H1 (cell line): ENCODE measurements around the gene PRTN3. TPM values are rescaled to one million over a fixed set of nuclear protein-coding genes. Genes with fewer than 3 reads are reported as not detected.

Experiments used
- CTCF ChIA-PET: fragments of 300-600 bp; sonication (Branson Sonifier 250); formaldehyde crosslinking; loops from one replicate; lab custom pipeline; 2021; ENCODE audit not compliant: partially characterized antibody; lab: Charles Lee
- POLR2A ChIA-PET: fragments of 300-600 bp; sonication (Branson Sonifier 250); formaldehyde crosslinking; loops from one replicate; lab custom pipeline; 2021; ENCODE audit warnings: inconsistent platforms; ENCODE audit not compliant: partially characterized antibody; lab: Charles Lee
- DNase-seq, 2 experiments: peaks; one replicate each; pipeline versions ENCODE4 v3.0.0 to v3.0.0-alpha.2; 2010 to 2022; ENCODE audit warnings: low spot score in 2 of 2, low read depth in 1 of 2, mixed read lengths in 1 of 2
- FAIRE-seq: peaks from 2 replicates; lab custom pipeline; 2011; peaks lifted over from hg19 to GRCh38; lab: Jason Lieb, UNC
- H2AFZ ChIP-seq: 2 replicates; pipeline ENCODE4 v1.8.1; 2012; ENCODE audit warnings: low read length, inconsistent platforms
- H2AK5ac ChIP-seq: 2 replicates; pipeline ENCODE4 v1.6.1; 2013; ENCODE audit warnings: low read depth, low read length
- H2BK120ac ChIP-seq: replicated peaks from 2 replicates; pipeline ENCODE3; 2013; ENCODE audit warnings: low read depth, low read length, inconsistent platforms
- H2BK12ac ChIP-seq: 2 replicates; pipeline ENCODE4 v1.6.1; 2013; ENCODE audit warnings: low read depth, low read length
- H2BK15ac ChIP-seq: 2 replicates; pipeline ENCODE4 v1.6.1; 2013; ENCODE audit warnings: low read length
- H2BK20ac ChIP-seq: 2 replicates; pipeline ENCODE4 v1.6.1; 2013; ENCODE audit warnings: low read length
- H2BK5ac ChIP-seq: 2 replicates; pipeline ENCODE4 v1.6.1; 2013; ENCODE audit warnings: low read depth, low read length
- H3K14ac ChIP-seq: 2 replicates; pipeline ENCODE4 v1.6.1; 2013; ENCODE audit warnings: inconsistent platforms; ENCODE audit not compliant: insufficient read length
- H3K18ac ChIP-seq: 2 replicates; pipeline ENCODE4 v1.6.1; 2013; ENCODE audit warnings: low read length; ENCODE audit errors: extremely low read depth
- H3K23ac ChIP-seq: 2 replicates; pipeline ENCODE4 v1.6.1; 2013; ENCODE audit warnings: inconsistent platforms; ENCODE audit not compliant: insufficient read length
- H3K23me2 ChIP-seq: 2 replicates; pipeline ENCODE4 v1.6.1; 2013; ENCODE audit warnings: low read depth, low read length
- H3K27ac ChIP-seq: 2 replicates; pipeline ENCODE4 v1.6.1; 2011; ENCODE audit warnings: low read depth, low read length, inconsistent platforms
- H3K27me3 ChIP-seq, 4 experiments: replicated peaks in 1 of 4; 1 replicate in 1 of 4; 2 replicates in 3 of 4; pipeline versions ENCODE4 v1.6.1 to v1.8.1; 2011 to 2013; ENCODE audit warnings: low read length in 3 of 4, mild to moderate bottlenecking in 3 of 4, inconsistent platforms in 2 of 4, mixed read lengths in 2 of 4, moderate library complexity in 1 of 4; ENCODE audit not compliant: control insufficient read depth in 3 of 4, insufficient read depth in 3 of 4; ENCODE audit errors: extremely low read depth in 1 of 4
- H3K36me3 ChIP-seq, 4 experiments: 2 replicates each; pipeline versions ENCODE4 v1.6.1 to v1.8.1; 2011 to 2013; ENCODE audit warnings: mild to moderate bottlenecking in 4 of 4, low read length in 3 of 4, moderate library complexity in 2 of 4, control low read depth in 1 of 4, inconsistent platforms in 1 of 4; ENCODE audit not compliant: insufficient read depth in 4 of 4, control insufficient read depth in 2 of 4
- H3K4ac ChIP-seq: replicated peaks from 2 replicates; pipeline ENCODE3; 2013; ENCODE audit warnings: low read length, low read depth, mixed read lengths, inconsistent platforms; ENCODE audit not compliant: insufficient read length
- H3K4me1 ChIP-seq, 4 experiments: replicated peaks in 1 of 4; 1 replicate in 1 of 4; 2 replicates in 3 of 4; pipeline versions ENCODE4 v1.6.1 to v1.8.1; 2011 to 2013; ENCODE audit warnings: low read length in 3 of 4, inconsistent platforms in 2 of 4, mixed read lengths in 1 of 4; ENCODE audit not compliant: insufficient read depth in 4 of 4, control insufficient read depth in 3 of 4
- H3K4me2 ChIP-seq, 2 experiments: 2 replicates each; pipeline versions ENCODE4 v1.6.1 to v1.8.1; 2011 to 2013; ENCODE audit warnings: low read depth in 2 of 2, low read length in 2 of 2, control low read depth in 1 of 2, inconsistent platforms in 1 of 2, mild to moderate bottlenecking in 1 of 2; ENCODE audit not compliant: insufficient read depth in 1 of 2
- H3K4me3 ChIP-seq, 4 experiments: fragments of 200-600, 300-600 bp in 1 of 4; sonication (generic), shearing (Covaris generic), sonication (Bioruptor Twin) in 1 of 4; 2 replicates each; pipeline versions ENCODE4 v1.5.1 to v1.8.1; 2011 to 2016; ENCODE audit warnings: low read length in 4 of 4, low read depth in 3 of 4, control low read depth in 2 of 4, inconsistent platforms in 2 of 4, mild to moderate bottlenecking in 2 of 4, mixed read lengths in 1 of 4, moderate library complexity in 1 of 4; ENCODE audit not compliant: insufficient read depth in 2 of 4; ENCODE audit errors: extremely low read depth in 1 of 4
- H3K56ac ChIP-seq: replicated peaks from 2 replicates; pipeline ENCODE3; 2013; ENCODE audit warnings: low read depth, mild to moderate bottlenecking, mixed read lengths, low read length, inconsistent platforms; ENCODE audit not compliant: insufficient read length
- H3K79me1 ChIP-seq: 2 replicates; pipeline ENCODE4 v1.6.1; 2013; ENCODE audit warnings: low read depth, low read length, control low read depth
- H3K79me2 ChIP-seq, 2 experiments: 2 replicates each; pipeline versions ENCODE4 v1.6.1 to v1.8.1; 2012 to 2013; ENCODE audit warnings: low read length in 2 of 2, mild to moderate bottlenecking in 2 of 2, inconsistent platforms in 1 of 2; ENCODE audit not compliant: insufficient read depth in 2 of 2, control insufficient read depth in 1 of 2
- H3K9ac ChIP-seq, 4 experiments: replicated peaks in 1 of 4; 1 replicate in 1 of 4; 2 replicates in 3 of 4; pipeline versions ENCODE4 v1.6.1 to v1.8.1; 2011 to 2013; ENCODE audit warnings: low read depth in 3 of 4, low read length in 3 of 4, control low read depth in 2 of 4, mild to moderate bottlenecking in 2 of 4, moderate library complexity in 2 of 4, inconsistent platforms in 1 of 4; ENCODE audit errors: extremely low read depth in 1 of 4
- H3K9me3 ChIP-seq, 2 experiments: 2 replicates each; pipeline versions ENCODE4 v1.6.1 to v1.8.1; 2012 to 2013; ENCODE audit warnings: mild to moderate bottlenecking in 2 of 2, moderate library complexity in 2 of 2, control low read depth in 1 of 2, inconsistent platforms in 1 of 2, low read depth in 1 of 2, low read length in 1 of 2, mixed read lengths in 1 of 2; ENCODE audit not compliant: insufficient read depth in 2 of 2
- H4K20me1 ChIP-seq, 2 experiments: replicated peaks in 1 of 2; 2 replicates each; pipeline versions ENCODE3 to v1.8.1; 2011 to 2013; ENCODE audit warnings: inconsistent platforms in 2 of 2, low read length in 2 of 2, mild to moderate bottlenecking in 1 of 2; ENCODE audit not compliant: insufficient read depth in 2 of 2, control insufficient read depth in 1 of 2
- H4K5ac ChIP-seq: 2 replicates; pipeline ENCODE4 v1.6.1; 2013; ENCODE audit warnings: low read length, low read depth, mixed read lengths, inconsistent platforms; ENCODE audit not compliant: insufficient read length
- H4K8ac ChIP-seq: 2 replicates; pipeline ENCODE4 v1.8.0; 2013; ENCODE audit warnings: mild to moderate bottlenecking, moderate library complexity, low read length, inconsistent platforms; ENCODE audit not compliant: insufficient read depth; ENCODE audit errors: extremely low read depth
- H4K91ac ChIP-seq: replicated peaks from 2 replicates; pipeline ENCODE3; 2013; ENCODE audit warnings: low read length, mixed read lengths, inconsistent platforms; ENCODE audit not compliant: insufficient read length
- CEBPB ChIP-seq: IDR thresholded peaks from 2 replicates; pipeline ENCODE4 v1.6.1; 2012; ENCODE audit warnings: low read depth, low read length
- KDM1A ChIP-seq: fragments of 200-600, 300-600 bp; sonication (generic); IDR thresholded peaks from 2 replicates; pipeline ENCODE4 v1.7.1; 2016; ENCODE audit warnings: mild to moderate bottlenecking, low read length, borderline replicate concordance
- KDM4A ChIP-seq: IDR thresholded peaks from one replicate; pipeline ENCODE4 v1.7.1; 2012; ENCODE audit warnings: low read depth, mild to moderate bottlenecking, moderate library complexity, low read length, inconsistent platforms; ENCODE audit not compliant: severe bottlenecking
- MAFK ChIP-seq: IDR thresholded peaks from 2 replicates; pipeline ENCODE4 v1.6.1; 2012; ENCODE audit warnings: low read depth, mild to moderate bottlenecking, improper control_type of control experiment, low read length
- POLR2A ChIP-seq, 2 experiments: IDR thresholded peaks; 1 replicate in 1 of 2; 2 replicates in 1 of 2; pipeline ENCODE4 v1.6.1; 2011; ENCODE audit warnings: low read depth in 2 of 2, low read length in 2 of 2, mild to moderate bottlenecking in 2 of 2; ENCODE audit errors: control extremely low read depth in 1 of 2
- POU5F1 ChIP-seq: IDR thresholded peaks from 2 replicates; pipeline ENCODE4 v1.6.1; 2011; ENCODE audit warnings: low read depth, mild to moderate bottlenecking, low read length, moderate library complexity
- RAD21 ChIP-seq, 2 experiments: IDR thresholded peaks in 1 of 2; conservative IDR thresholded peaks in 1 of 2; 2 replicates each; pipeline ENCODE4 v1.6.1; 2011; ENCODE audit warnings: low read depth in 2 of 2, low read length in 2 of 2, improper control_type of control experiment in 1 of 2, inconsistent platforms in 1 of 2, mild to moderate bottlenecking in 1 of 2, moderate library complexity in 1 of 2
- RNF2 ChIP-seq: fragments of 200-900, 300-1000 bp; sonication (generic); IDR thresholded peaks from 2 replicates; pipeline ENCODE4 v1.7.1; 2016; ENCODE audit warnings: borderline replicate concordance, low read depth, mild to moderate bottlenecking, antibody characterized with exemption, low read length; ENCODE audit not compliant: poor library complexity, severe bottlenecking; ENCODE audit errors: missing control alignments
- SP4 ChIP-seq: IDR thresholded peaks from 2 replicates; pipeline ENCODE4 v1.6.1; 2012; ENCODE audit warnings: low read length, inconsistent platforms
- SRF ChIP-seq: IDR thresholded peaks from 2 replicates; pipeline ENCODE4 v1.6.1; 2011; ENCODE audit warnings: mild to moderate bottlenecking, low read depth, low read length, moderate library complexity
- WGBS, 2 experiments: shearing (Covaris generic) in 1 of 2; methylation state at CpG; one replicate each; pipeline versions ENCODE4 v1.1.6 to v1.1.7; 2013 to 2015; ENCODE audit warnings: low lambda C conversion rate in 2 of 2, mixed read lengths in 2 of 2, inconsistent platforms in 1 of 2, low coverage in 1 of 2, missing lambda C conversion rate in 1 of 2; ENCODE audit not compliant: insufficient replicate concordance in 2 of 2, insufficient coverage in 1 of 2, insufficient read length in 1 of 2; ENCODE audit errors: extremely low coverage in 1 of 2, missing lambda C conversion rate in 1 of 2; 5-methylcytosine and 5-hydroxymethylcytosine counted together
- polyA plus RNA-seq, 7 experiments: library from polyadenylated mRNA; depleted of rRNA in 3 of 7; stranded (reverse) in 5 of 7; unstranded in 2 of 7; fragments of >200 nt in 5 of 7; fragments of 200-250 nt in 2 of 7; gene quantifications; 1 replicate in 5 of 7; 2 replicates in 1 of 7; 4 replicates in 1 of 7; pipeline versions ENCODE4 v1.2.1 to v1.2.3, GENCODE V29; 2011 to 2013; ENCODE audit warnings: missing spikeins in 2 of 7, mixed read lengths in 2 of 7
- total RNA-seq: library from RNA; stranded (reverse); fragmentation: NEBNext Ultra II Directional; extraction: Animal tissue kit (Norgen Biotek cat#: 25700); gene quantifications from 2 replicates; pipeline ENCODE4 v1.2.1, GENCODE V29; 2021
- TF ChIP-seq, protein P1 (sequence below): IDR thresholded peaks from 2 replicates; pipeline ENCODE4 v1.6.1; 2012; ENCODE audit warnings: inconsistent platforms

The PRTN3 gene
- total and polyA plus RNA-seq, 2 of the 8 experiments (the other 6 are each of a cell fraction or from before 2014, with no cell fraction given), result 0.39 to 2.1 TPM

DNA sequence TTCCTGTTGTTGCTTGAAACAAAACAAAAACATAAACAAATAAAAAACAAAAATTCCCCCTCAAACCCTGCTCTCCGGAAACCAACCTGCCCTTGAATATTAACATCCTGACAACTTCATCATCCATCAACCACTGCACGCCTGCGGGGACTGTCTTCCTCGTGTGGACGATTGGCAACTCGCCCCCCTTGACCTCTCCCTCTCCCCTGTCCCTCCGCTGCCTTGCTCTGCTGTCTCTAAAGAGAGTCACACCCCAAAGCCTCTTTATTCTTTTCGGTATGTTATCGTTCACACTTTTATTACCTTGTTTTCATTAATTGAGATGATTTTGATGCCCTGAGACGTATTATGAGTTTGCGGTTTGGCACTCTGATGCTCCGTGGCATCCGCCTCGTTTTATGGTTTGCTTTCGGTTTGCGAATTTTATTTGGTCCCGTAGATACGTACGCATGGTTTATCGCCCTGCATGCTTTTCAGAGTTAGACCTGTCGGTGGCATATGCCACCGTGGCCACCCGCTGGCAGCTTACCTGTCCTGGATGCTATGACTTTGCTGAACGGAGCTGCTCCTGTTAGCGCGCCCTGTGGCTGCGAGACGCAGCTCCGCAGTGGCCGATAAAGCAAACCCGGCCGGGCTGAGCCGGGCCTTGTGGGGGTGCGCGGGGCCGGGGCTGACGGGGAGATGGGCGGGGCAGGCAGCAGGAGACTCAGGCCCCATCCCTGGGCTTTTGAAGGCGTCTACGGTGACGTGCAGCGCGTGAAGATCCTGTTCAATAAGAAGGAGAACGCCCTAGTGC lies 33.0 kb upstream of the PRTN3 start:
- H3K9me3 ChIP-seq, result no peaks in the 10 kb centered on the region
- no peak overlapping the region for H2BK120ac ChIP-seq
- no peak overlapping the region for H3K56ac ChIP-seq
- H2AK5ac ChIP-seq, result no peak overlapping the region
- H3K4me2 ChIP-seq, result no peak overlapping the region
- FAIRE-seq, result no peak
- no peak overlapping the region for H4K5ac ChIP-seq
- no peak overlapping the region for H3K27ac ChIP-seq
- no peak overlapping the region for H3K14ac ChIP-seq
- H4K20me1 ChIP-seq, result peaks cover 40 to 56% of the 10 kb centered on the region in 2 experiments
- no peak overlapping the region for H2BK12ac ChIP-seq
- peaks cover 18% of the 10 kb centered on the region for H3K79me1 ChIP-seq
- WGBS, 2 experiments, result 96 to 100% methylated on average over 1 to 38 of the region's 44 CpGs
- H2BK20ac ChIP-seq, result no peak overlapping the region
- no peak overlapping the region for H2BK5ac ChIP-seq
- ChIA-PET POLR2A (interaction anchor here (0.9 to 16.9 kb wide), 6 partner anchors 6 to 95 kb away, joined by 3 to 277 read pairs (median 82); partner anchors contain the start of genes AZU1, PLPPR3 and PTBP1), CTCF (interaction anchor here (0.6 to 0.9 kb wide), 3 partner anchors 14 to 37 kb away, joined by 3 to 5 read pairs (median 5); no protein-coding TSS in a partner anchor)
- H3K36me3 ChIP-seq, result peaks cover 61 to 99% (median 82%) of the 10 kb centered on the region in 4 experiments
- peaks cover 12 to 47% of the 10 kb centered on the region in 2 experiments; a peak in 3 of 4 replicates for H3K79me2 ChIP-seq
- H2BK15ac ChIP-seq, result no peak overlapping the region
- no peak overlapping the region for H3K9ac ChIP-seq
- no peak overlapping the region for H3K4ac ChIP-seq
- no peaks in the 10 kb centered on the region for H3K27me3 ChIP-seq
- H3K4me1 ChIP-seq, result no peaks in the 10 kb centered on the region; a peak in 2 of 7 replicates
- no peak overlapping the region for H3K4me3 ChIP-seq
- no peak overlapping the region for H2AFZ ChIP-seq
- DNase-seq, result no peak
- no peak overlapping the region; the same call in 1 of the 2 replicates for H4K8ac ChIP-seq
- H3K23me2 ChIP-seq, result no peaks in the 10 kb centered on the region; the same call in 1 of the 2 replicates
- no peak overlapping the region for H3K18ac ChIP-seq
- H3K23ac ChIP-seq, result no peak overlapping the region
- no peak overlapping the region for H4K91ac ChIP-seq
- TF ChIP-seq SP4 (no peak), KDM1A (no peak), MAFK (no peak), RAD21 (IDR thresholded peaks at IDR 0.05 in 1 of 2, conservative IDR thresholded peaks at IDR 0.05 in 1 of 2; ENCODE audit: low read depth in 2 of 2, low read length in 2 of 2) (no peak), KDM4A (no peak), SRF (no peak), CEBPB (no peak), POLR2A (IDR thresholded peaks at IDR 0.05; ENCODE audit: control extremely low read depth in 1 of 2, low read depth in 2 of 2, low read length in 2 of 2) (no peak; a peak in 1 of 3 replicates), RNF2 (no peak), POU5F1 (no peak)
- TF ChIP-seq, protein P1, sequence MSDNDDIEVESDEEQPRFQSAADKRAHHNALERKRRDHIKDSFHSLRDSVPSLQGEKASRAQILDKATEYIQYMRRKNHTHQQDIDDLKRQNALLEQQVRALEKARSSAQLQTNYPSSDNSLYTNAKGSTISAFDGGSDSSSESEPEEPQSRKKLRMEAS, result no peak
